Gastroesophageal sphincter (tissue), 4 donors: Measurements from ENCODE around the gene SLC35F3. TPM values are rescaled to one million over a fixed set of nuclear protein-coding genes. Genes with fewer than 3 reads are reported as not detected.

Experiments used
- ATAC-seq: fragments of 150-250 bp; one replicate; pipeline ENCODE4 v1.9.1; 2016; ENCODE audit warnings: mild to moderate bottlenecking, moderate library complexity
- H3K27ac ChIP-seq, 4 donors: fragments of 200-600 bp; sonication (generic) in 3 of 4; 1 replicate in 3 of 4; 2 replicates in 1 of 4; pipeline ENCODE4 v1.5.1; 2016 to 2019
- H3K27me3 ChIP-seq: fragments of 200-600 bp; sonication (generic); one replicate; pipeline ENCODE4 v1.5.1; 2019
- H3K36me3 ChIP-seq, 2 donors: fragments of 200-600 bp; sonication (generic); one replicate each; pipeline ENCODE4 v1.5.1; 2019; ENCODE audit warnings: control low read depth in 1 of 2
- H3K4me1 ChIP-seq, 3 donors: fragments of 200-600 bp; sonication (generic); 1 replicate in 2 of 3; 2 replicates in 1 of 3; pipeline ENCODE4 v1.5.1; 2016 to 2019; ENCODE audit warnings: control low read depth in 2 of 3
- H3K4me3 ChIP-seq, 2 donors: fragments of 200-600 bp; sonication (generic); one replicate each; pipeline ENCODE4 v1.5.1; 2019; ENCODE audit warnings: mild to moderate bottlenecking in 1 of 2, moderate library complexity in 1 of 2
- H3K9me3 ChIP-seq, 3 donors: fragments of 200-600 bp; sonication (generic); one replicate each; pipeline ENCODE4 v1.5.1; 2017 to 2019; ENCODE audit warnings: control low read depth in 2 of 3
- EP300 ChIP-seq: sonication (generic); formaldehyde crosslinking; IDR thresholded peaks from one replicate; pipeline ENCODE4 v1.6.1; 2017; ENCODE audit warnings: antibody characterized with exemption, mild to moderate bottlenecking
- POLR2A ChIP-seq, 2 donors: fragments of 450-650 bp; IDR thresholded peaks; one replicate each; pipeline ENCODE4 v1.6.1; 2017; ENCODE audit warnings: antibody characterized with exemption in 2 of 2, mild to moderate bottlenecking in 2 of 2, moderate library complexity in 1 of 2
- POLR2AphosphoS5 ChIP-seq: sonication (generic); formaldehyde crosslinking; IDR thresholded peaks from one replicate; pipeline ENCODE4 v1.6.1; 2017; ENCODE audit warnings: antibody characterized with exemption
- WGBS, 2 donors: methylation state at CpG; one replicate each; pipeline ENCODE4 v1.1.5; 2018; ENCODE audit warnings: low coverage in 1 of 2; 5-methylcytosine and 5-hydroxymethylcytosine counted together
- total RNA-seq, 4 donors: library from RNA; depleted of rRNA; stranded (reverse); fragments of >200 nt; gene quantifications; one replicate each; pipeline ENCODE4 v1.1.0, GENCODE V29; 2016
- TF ChIP-seq, protein P1 (sequence below), 4 experiments: fragments of 200-600 bp in 2 of 4; fragments of 450-650 bp in 2 of 4; sonication (generic) in 1 of 4; IDR thresholded peaks; one replicate each; pipeline ENCODE4 v1.5.1; 2017 to 2019; ENCODE audit warnings: antibody characterized with exemption in 4 of 4, mild to moderate bottlenecking in 2 of 4, moderate library complexity in 2 of 4

Gene SLC35F3
- total RNA-seq, 4 donors from 2014 or later = 0.16 to 0.62 (median 0.54) TPM; not detected in 1

DNA sequence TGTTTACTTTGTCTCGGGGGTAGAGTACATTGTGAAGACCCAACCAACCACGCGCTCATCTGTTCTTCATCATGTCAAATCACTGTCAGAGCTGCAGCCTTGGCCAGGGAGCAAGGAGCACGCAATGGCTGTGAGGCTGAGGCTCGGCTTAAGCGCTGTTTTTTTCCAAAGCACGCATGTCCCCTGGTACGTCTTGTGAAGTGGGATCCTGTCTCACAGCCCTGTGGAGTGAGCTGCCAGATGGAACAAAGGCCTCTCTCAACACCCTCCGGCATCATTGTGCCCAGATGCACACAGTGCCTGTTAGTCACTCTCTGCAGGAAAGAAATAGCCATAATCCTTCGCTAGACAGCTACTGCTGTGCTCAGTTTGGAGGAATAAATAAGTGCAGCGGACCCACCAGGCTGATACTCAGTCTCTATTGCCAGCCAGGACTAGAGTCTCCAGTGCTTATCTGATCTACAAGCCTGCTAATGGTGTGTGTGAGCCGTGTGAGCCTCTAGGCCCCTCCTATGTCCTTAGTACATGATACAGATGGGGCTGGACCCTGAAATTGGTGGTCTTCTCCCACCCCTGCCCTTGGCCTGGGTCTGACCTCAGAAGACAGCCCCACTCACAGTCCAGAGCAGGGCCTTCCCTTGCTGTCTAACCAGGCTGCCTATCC, 377.5 kb downstream of the SLC35F3 start:
- H3K36me3 ChIP-seq = no peaks in the 10 kb centered on the region
- TF ChIP-seq, protein P1, sequence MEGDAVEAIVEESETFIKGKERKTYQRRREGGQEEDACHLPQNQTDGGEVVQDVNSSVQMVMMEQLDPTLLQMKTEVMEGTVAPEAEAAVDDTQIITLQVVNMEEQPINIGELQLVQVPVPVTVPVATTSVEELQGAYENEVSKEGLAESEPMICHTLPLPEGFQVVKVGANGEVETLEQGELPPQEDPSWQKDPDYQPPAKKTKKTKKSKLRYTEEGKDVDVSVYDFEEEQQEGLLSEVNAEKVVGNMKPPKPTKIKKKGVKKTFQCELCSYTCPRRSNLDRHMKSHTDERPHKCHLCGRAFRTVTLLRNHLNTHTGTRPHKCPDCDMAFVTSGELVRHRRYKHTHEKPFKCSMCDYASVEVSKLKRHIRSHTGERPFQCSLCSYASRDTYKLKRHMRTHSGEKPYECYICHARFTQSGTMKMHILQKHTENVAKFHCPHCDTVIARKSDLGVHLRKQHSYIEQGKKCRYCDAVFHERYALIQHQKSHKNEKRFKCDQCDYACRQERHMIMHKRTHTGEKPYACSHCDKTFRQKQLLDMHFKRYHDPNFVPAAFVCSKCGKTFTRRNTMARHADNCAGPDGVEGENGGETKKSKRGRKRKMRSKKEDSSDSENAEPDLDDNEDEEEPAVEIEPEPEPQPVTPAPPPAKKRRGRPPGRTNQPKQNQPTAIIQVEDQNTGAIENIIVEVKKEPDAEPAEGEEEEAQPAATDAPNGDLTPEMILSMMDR (IDR thresholded peaks at IDR 0.05) = no peak
- TF ChIP-seq POLR2A (IDR thresholded peaks at IDR 0.05) (no peak), POLR2AphosphoS5 (no peak), EP300 (no peak)
- WGBS, 2 donors = 62 to 65% methylated on average over 5 to 6 of the region's 12 CpGs
- no peaks in the 10 kb centered on the region for H3K4me1 ChIP-seq
- H3K9me3 ChIP-seq = no peaks in the 10 kb centered on the region
- no peak for ATAC-seq
- no peak overlapping the region for H3K27ac ChIP-seq
- no peaks in the 10 kb centered on the region for H3K27me3 ChIP-seq
- no peak overlapping the region for H3K4me3 ChIP-seq

DNA sequence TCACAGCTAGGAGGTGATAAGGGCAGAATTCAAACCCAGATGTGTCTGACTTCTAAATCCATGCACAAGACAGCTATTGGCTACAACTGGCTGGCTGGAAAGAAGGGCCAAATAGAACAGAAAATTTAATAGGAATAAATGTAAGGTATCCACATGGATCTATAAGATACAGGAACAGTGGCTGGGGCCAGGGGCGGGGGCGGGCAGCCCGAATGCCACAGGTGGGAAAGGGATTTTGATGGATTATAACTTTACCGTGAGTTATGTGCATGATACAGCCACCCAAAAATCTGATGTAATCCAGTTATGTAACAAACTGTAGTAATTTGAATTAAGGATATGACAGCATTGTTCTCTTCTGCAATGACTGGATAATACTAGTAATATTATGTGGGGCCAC, 381.7 kb downstream of the SLC35F3 start:
- Histone ChIP-seq H3K27ac (no peak overlapping the region), H3K4me1 (no peaks in the 10 kb centered on the region), H3K9me3 (peaks cover 0 to 21% (median 0%) of the 10 kb centered on the region in 3 donors), H3K4me3 (no peak overlapping the region), H3K27me3 (peaks cover under 1% of the 10 kb centered on the region), H3K36me3 (no peaks in the 10 kb centered on the region)
- TF ChIP-seq POLR2AphosphoS5 = no peak
- TF ChIP-seq, protein P1 (IDR thresholded peaks at IDR 0.05) = no peak
- no peak for TF ChIP-seq POLR2A (IDR thresholded peaks at IDR 0.05)
- no peak for TF ChIP-seq EP300
- 69 to 85% methylated on average over 2 to 4 of the region's 4 CpGs for WGBS, 2 donors
- no peak for ATAC-seq

DNA sequence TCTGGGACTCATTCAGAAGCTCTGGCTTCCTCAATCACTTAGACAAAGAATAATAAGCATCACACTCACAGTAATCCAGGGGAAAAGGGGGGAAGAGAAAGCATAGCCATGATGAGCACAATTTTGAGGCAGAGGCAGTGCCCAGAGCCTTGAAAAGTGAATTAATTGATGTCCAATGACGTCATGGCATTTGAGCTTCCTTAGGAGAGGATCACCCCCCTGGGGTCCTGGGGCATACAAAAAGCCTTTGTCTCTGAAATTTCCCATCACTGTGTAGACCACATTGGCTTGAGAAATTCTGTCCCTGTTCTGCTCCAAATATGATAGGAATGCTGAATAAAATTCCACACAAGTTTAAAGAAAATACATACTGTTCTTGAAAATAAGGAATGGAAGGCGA, 384.5 kb downstream of the SLC35F3 start:
- no peaks in the 10 kb centered on the region for H3K36me3 ChIP-seq
- no peaks in the 10 kb centered on the region for H3K4me1 ChIP-seq
- WGBS, 2 donors = 58 to 64% methylated on average over 2 of the region's 2 CpGs
- peaks cover 0 to 21% (median 0%) of the 10 kb centered on the region in 3 donors for H3K9me3 ChIP-seq
- peaks cover 9% of the 10 kb centered on the region for H3K27me3 ChIP-seq
- ATAC-seq = no peak
- no peak overlapping the region for H3K27ac ChIP-seq
- H3K4me3 ChIP-seq = no peak overlapping the region
- TF ChIP-seq POLR2A (IDR thresholded peaks at IDR 0.05) (no peak), POLR2AphosphoS5 (no peak), EP300 (no peak)
- TF ChIP-seq, protein P1 (IDR thresholded peaks at IDR 0.05) = no peak

DNA sequence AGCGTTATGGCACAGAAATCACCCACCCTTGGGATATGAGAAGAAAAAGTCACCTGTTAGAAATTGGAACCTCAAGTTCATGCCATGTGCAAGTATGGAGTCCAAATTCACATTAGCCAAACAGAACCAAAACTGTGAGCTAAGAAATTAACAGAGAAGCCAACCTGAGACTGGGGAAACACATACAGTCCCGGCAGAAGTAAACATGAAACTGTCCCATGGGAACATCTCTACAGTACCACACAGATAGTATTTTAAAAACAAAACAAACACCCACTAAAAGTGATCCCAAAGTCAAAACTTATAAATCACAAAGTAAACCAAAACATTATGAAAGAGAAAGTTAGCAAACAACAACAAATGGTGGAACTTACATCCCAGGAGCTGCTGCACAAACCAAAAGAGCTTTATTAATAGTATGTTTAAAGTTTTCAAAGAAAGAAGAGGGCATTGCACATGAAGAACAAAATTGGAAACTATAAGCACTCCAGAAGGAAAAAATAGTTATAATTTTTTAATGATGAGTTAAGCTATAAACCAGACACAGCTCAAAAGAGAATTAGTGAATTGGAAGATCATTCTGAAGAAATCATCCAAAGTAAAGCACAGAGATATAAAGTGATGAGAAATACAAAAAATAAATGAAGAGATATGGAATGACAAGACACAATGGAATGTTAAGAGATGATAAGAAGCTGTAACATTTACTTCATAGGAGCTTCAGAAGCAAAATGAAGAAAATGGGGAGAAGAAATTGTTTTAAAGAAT, 385.2 kb downstream of the SLC35F3 start:
- peaks cover 17% of the 10 kb centered on the region for H3K27me3 ChIP-seq
- H3K4me1 ChIP-seq = no peaks in the 10 kb centered on the region
- H3K4me3 ChIP-seq = no peak overlapping the region
- no peaks in the 10 kb centered on the region for H3K36me3 ChIP-seq
- no peak for ATAC-seq
- no peak overlapping the region for H3K27ac ChIP-seq
- H3K9me3 ChIP-seq = peaks cover 0 to 21% (median 0%) of the 10 kb centered on the region in 3 donors
- TF ChIP-seq, protein P1 (IDR thresholded peaks at IDR 0.05) = no peak
- TF ChIP-seq POLR2A (IDR thresholded peaks at IDR 0.05) = no peak
- TF ChIP-seq EP300 = no peak
- no peak for TF ChIP-seq POLR2AphosphoS5
- 79% methylated on average over 2 of the region's 2 CpGs; no CpG with 5 or more reads in 1 of the 2 donors for WGBS, 2 donors
